NCI-H2171 treated with DMSO at 0.1 percent for 48 hours (cell line): ENCODE measurements around the gene CLPTM1.
A peak's percentile ranks its signal among the peaks of the same experiment; 100 is the strongest.
"Not testable (repeated sequence)": the region's sequence is repeated elsewhere in the genome, so short reads cannot be mapped to it uniquely, and the experiment has no call there.

Experiments
- DNase-seq: peaks from one replicate; lab custom pipeline; 2025; lab: John Stamatoyannopoulos, UW

CLPTM1 gene

DNA sequence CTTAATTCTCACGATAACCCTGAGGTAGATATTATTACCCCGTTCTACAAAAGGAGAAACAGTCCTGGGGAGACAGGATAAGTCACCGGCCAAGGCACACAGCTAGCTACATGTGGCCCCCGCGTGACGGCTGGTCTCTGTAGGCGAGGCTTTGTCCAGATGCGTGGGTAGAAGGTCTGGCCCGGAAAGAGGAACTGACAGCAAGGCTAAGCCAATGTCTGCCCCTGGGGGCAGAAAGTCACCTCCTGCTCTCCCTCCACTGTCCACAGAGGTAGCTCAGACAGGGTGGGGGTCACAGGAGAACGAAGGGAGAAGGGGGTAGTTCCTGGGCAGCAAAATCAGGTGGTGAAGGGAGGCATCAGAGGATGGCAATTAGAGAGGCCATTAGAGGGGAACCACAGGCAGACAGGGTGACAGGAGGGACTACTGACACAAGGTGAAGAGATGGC, 11.4 kb upstream of the CLPTM1 start:
- DNase-seq: no peak

DNA sequence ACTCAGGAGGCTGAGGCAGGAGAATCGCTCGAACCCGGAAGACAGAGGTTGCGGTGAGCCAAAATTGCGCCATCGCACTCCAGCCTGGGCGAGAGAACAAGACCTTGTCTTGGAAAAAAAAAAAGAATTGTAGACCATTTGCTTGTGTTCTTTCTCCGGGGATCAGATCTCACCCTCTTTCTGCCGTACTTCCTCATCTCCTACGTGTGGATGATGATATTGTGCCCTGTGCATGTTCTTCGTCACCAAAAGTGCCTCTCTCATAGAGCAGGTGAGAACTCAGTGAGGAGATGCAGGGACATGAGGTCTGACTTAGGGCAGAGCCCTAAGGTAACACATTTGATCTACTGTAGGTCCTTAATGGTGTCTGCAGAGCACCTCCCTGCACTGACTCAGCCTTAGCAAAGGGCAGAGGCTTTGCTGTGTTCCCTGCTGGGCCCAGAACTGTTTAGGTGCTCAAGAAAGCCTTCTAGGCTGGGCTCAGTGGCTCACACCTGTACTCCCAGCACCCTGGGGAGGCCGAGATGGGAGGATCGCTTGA, 8.1 kb upstream of the CLPTM1 start:
- no peak for DNase-seq

DNA sequence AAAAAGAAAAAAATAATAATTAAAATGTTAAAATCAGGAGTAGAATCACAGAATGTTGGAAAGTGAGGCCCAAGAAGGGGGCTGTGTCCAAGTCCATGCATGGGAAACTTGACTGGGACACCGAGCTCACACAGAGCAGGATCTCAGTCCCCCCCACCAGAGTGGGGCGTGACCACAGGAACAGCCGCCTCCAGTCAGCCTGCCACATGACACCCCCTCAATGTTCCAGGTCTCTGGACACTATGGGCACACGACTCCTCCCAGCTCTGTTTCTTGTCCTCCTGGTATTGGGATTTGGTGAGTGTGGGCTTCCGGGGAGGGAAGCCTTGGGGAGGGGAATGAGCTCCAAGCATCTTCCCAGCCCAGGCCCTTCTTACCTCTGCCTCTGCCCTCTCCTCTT, 6.9 kb upstream of the CLPTM1 start:
- DNase-seq: no peak

DNA sequence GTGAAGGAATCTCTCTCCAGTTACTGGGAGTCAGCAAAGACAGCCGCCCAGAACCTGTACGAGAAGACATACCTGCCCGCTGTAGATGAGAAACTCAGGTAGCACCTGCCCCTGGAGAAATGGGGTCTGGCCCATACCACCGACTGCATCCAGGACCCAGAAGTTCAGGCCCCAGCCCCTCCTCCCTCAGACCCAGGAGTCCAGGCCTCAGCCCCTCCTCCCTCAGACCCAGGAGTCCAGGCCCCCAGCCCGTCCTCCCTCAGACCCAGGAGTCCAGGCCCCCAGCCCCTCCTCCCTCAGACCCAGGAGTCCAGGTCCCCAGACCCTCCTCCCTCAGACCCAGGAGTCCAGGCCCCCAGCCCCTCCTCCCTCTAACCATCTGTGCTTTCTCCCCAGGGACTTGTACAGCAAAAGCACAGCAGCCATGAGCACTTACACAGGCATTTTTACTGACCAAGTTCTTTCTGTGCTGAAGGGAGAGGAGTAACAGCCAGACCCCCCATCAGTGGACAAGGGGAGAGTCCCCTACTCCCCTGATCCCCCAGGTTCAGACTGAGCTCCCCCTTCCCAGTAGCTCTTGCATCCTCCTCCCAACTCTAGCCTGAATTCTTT, 6.3 kb upstream of the CLPTM1 start:
- DNase-seq: peak; percentile 44

DNA sequence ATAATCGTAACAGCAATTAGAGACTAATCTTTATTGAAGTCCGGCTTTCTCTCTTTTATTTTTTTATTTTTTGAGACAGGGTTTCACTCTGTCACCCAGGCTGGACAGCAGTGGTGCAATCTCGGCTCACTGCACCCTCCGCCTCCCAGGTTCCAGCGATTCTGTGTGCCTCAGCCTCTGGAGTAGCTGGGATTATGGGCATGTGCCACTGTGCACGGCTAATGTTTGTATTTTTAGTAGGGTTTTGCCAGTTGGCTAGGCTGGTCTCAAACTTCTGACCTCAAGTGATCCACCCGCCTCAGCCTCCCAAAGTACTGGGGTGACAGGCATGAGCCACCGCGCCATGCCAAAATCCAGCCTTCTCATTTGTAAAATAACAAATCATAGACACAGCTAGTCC, 5.6 kb upstream of the CLPTM1 start:
- DNase-seq: no peak

DNA sequence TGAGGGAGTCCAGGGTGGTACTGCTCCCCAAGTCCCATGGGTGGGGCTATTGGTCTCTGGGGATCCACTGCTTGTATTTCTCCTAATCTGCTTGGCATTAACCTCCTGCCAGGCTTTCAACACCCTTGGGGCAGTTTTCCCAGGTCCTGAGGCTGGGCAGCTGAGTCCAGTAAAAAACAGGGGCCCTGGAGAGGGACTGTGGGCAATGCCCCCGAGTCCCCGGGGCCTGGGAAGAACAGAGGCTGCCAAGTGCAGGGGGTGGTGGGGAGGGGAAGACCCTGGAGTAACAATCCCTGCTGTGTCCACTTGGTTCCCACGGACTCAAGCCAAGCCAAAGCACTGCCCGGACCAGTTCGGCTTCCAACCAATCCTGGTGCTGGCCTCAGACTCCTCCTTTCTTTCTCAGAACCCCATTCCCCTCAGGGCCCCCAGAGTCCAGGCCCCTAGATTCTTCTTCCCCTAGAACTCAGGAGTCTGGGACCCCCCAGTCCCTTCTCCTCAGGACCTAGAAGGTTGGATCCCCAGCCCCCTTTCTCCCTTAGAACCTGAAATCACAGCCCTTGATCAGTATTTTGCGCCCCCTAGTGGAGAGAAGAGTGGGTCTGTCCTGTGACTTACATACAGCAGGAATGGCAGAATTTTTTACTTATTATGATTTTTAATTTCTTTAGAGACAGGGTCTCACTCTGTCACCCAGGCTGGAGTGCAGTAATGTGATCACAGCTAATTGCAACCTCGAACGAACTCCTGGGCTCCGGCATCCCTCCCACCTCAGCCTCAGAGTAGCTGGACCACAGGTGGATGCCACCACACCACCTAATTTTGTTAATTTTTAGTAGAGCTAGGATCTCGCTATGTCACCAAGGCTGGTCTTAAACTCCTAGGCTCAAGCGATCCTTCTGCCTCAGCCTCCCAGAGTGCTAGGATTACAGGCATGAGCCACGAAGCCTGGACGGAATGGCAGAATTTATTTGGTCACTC, 3.7 kb upstream of the CLPTM1 start:
- peak; percentile 73 for DNase-seq

DNA sequence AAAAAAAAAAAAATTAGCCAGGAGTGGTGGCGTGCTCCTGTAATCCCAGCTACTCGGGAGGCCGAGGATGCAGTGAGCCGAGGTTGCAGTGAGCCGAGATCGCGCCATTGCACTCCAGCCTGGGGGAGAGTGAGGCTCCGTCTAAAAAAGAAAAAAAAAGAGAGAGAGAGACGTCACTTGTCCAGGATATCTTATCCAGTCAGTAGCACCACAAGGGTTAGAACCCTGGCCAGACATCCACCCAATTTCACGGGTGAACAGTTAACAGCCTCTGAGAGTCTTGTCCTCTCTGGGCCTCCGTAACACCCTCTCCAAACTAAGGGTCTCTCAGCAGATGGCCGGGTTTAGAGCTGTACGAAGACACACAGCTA, 917 bp upstream of the CLPTM1 start:
- DNase-seq: no peak

DNA sequence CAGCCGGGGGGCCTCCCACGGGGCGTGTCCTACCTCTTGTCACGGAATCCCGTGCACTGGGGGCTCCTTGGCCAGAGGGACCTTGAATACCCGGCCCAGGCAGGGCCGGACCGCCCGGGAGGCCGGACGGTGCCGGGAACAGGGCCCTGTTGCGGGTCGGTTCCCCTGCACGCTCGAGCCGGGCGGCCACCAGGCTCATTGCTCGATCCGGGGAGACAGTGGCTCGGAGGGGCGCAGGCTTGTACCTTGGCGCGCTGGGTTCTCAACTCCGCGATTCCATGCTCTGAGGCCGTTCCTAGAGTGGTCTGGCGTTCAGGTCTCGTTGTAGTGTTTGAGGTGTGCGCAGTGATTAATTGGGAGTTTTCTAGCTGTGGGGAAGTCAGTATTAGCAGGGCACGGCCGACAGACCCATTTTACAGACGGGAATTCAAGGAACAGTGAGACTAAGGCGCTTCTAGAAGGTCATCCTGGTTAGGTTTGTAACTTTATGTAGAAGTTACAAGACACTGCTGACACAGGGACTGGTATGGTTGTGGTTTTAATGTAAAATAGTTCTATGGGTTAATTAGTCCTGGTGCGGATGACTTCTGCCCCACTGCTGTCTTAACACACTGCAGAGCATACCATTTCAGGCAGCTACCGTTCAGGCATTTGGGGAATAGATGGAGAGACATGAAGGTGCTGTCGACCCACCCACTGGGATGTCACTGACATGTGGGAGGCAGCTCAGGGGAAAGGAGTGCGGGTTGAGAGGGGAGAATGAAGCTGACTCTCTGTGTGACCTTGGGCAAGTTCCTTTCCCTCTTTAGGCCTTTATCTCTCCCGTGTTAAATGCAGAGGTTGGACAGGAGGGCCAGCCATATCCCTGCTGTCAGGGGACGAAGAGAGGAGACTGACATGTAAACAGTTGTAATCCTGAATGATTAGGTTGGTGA, 592 bp downstream of the CLPTM1 start:
- peak; percentile 10 for DNase-seq

DNA sequence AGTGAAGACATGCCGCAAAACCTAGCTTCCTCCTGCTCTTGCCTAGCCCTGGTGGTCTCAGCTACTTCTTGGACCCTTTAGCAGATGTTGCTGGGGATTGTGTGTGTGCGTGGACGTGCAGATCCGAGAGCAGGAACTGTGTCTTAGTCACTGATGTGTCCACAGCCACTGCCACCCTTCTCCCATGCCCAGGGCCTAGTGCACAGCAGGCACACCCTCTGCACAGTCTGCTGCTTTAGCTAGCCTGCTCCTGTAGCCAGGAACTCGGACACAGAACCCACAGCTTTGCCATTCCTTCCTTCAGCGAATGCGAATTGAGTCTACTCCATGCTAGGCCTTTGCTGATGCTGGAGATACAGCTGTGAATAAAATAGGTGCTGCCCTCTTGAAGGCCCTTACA, 2.3 kb downstream of the CLPTM1 start:
- no peak for DNase-seq

DNA sequence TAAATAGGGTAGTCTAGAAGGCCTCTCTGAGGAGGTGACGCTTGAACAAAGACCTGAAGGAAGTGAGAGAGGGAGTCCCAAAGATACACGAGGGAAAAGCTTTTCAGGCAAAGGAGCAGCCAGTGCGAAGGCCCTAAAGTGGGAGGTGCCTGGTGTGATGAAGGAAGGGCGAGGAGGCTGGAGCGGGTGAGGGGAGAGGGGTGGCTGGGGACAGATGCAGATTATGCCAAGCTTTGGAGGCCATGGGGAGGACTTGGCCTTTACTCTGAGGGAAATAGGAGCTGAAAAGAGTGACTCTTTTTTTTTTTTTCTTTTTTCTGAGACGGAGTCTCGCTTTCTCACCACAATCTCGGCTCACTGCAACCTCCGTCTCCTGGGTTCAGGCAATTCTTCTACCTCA, 2.9 kb downstream of the CLPTM1 start:
- no peak for DNase-seq

DNA sequence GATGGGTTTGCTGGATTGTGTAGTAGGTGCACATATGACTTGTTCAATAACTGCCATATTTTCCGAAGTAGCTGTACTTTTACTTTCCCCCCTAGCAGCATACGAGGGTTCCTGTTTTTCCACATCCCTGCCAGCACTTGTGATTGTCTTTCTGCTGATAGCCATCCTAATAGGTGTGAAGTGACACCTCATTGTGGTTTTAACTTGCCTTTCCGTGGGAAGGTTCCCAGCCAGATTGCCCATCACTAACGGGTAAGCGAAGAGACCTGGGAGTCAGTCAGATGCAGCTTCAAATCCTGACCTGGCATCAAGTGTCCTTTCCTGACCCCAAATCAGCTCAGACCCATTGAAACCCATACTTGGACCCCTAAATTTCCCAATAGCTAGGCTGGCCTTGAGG, 4.5 kb downstream of the CLPTM1 start:
- DNase-seq: no peak

DNA sequence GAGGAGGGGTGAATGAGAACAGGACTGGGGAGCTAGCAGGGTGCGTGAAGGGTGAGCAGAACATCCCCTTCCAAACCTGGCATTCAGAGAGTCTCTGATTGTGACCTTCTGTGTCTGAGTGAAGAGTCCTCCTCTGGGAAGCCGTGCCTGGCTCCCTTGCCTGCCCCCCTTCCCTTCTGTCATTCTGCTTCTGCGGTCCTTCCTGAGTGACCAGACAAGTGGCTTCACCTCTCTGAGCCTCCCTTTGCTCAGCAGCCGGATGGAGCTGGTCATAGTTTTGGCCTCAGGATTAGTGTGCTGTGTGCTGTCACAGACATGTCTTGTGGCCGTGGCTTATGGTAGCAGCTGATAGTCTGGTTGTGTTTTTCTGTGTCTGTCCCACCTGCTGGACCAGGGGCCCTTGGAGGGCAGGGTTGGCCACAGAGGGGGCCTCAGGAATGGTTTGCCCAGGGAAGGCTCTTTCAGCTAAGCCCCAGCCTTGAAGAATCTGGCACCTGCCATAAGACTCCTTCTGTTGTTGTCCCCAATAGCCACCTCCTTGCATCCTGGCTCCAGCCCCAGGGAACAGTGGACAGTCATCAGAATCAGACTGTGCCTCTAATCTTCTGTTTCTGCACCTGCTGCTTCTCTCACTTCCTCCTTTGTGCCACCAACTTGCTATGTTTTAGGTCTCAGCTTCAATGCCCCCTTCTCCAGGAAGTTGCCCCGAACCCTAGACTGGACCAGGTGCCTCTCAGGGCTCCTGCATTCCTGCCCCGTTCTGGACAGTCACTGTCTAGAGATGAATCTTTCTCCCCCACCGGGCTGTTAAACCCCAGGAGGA, 5.9 kb downstream of the CLPTM1 start:
- no peak for DNase-seq

DNA sequence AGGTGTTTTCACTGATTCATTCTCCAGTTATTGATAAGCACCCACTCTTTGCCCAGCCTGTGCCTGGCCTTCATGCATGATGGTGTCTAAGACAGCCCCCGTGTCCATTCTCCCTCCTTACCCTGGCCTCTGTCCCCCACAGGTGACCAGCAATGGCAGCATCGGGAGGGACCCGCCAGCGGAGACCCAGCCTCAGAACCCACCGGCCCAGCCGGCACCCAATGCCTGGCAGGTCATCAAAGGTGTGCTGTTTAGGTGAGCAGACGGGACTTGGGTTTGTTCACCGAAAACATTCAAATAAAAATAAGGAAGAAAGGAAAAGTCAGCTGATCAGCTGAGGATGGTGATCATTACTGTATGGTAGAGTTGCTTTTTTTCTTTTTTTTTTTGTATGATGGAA, 6.6 kb downstream of the CLPTM1 start:
- no peak for DNase-seq

DNA sequence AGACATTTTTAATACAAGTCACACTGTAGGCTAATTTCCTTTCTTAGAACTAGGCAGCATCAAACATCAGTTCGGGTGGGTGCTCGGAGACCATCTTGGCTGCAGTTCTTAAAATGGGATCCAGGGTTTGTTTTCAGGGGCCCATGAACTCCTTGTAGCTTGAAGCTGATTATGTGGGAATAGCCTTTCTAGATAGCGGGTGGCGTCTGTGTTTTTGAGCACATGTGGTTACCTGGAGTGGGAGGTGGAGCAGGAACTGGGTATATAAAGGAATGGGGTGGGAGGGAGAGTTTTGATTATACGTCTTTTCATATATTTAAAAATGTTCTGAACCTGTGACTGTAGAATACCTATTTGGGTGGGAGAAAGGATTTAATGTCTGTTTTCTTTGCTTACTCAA, 12.9 kb downstream of the CLPTM1 start:
- no peak for DNase-seq

DNA sequence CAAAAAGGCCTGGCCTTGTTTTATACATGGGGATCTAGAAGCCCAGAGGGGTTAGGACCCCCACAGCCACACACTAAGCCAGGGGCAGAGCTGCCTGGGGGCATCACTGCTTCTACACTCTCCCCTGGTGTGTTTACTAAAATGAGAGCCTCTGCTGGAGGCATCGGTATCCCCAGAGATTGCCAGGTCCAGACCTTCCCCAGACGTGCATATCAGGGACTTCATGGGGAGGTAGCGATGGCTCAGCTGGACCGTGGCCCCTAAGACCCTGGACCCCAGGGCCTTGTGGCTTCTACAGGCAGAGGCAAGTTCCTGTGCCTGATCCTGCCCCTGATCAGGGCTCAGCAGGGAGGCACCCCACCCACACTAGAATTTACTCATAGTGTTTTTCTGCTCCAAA, 13.5 kb downstream of the CLPTM1 start:
- DNase-seq: no peak

DNA sequence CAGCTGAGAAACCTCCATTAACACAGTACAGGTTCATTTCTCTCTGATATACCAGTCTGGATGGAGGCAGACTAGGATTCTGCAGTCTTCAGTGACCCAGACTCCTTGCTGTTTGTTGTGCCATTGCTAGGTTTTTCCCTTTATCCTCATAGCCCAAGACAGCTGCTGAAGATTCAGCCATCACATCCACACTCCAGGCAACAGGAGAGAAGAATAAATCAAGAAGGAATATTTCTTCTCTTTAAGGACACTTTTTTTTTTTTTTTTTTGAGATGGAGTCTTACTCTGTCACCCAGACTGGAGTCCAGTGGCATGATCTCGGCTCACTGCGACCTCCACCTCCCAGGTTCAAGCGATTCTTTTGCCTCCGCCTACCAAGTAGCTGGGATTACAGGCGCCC, 14.3 kb downstream of the CLPTM1 start:
- no peak for DNase-seq

DNA sequence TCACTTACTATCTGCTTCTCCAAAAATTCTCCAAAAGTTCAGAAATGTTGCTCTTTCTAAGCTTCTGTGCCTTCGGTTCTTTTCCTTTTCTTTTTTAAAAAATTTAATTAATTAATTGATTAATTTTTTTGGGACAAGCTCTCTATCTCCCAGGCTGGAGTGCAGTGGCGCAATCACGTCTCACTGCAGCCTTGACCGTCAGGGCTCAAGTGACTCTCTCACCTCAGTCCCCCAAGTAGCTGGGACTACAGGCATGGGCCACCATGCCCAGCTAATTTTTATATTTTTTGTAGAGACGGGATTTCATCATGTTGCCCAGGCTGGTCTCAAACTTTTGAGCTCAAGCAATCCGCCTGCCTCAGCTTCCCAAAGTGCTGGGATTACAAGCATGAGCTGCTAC, 16.3 kb downstream of the CLPTM1 start:
- not testable (repeated sequence) for DNase-seq

DNA sequence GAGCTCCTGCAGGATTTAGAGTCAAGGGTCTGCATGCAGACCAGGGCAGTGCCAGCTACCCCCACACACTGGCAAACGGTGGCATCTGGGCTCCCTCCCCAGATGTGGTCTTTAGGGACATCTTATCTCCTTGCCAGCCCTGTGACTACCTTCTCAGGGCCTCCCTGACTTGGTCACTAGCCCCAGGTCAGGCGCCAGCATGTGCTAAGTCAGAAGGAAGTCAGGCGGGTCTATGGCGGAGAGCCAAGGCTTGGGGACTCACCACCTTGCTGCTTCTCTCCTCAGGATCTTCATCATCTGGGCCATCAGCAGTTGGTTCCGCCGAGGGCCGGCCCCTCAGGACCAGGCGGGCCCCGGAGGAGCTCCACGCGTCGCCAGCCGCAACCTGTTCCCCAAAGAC, 17.6 kb downstream of the CLPTM1 start:
- DNase-seq: no peak

DNA sequence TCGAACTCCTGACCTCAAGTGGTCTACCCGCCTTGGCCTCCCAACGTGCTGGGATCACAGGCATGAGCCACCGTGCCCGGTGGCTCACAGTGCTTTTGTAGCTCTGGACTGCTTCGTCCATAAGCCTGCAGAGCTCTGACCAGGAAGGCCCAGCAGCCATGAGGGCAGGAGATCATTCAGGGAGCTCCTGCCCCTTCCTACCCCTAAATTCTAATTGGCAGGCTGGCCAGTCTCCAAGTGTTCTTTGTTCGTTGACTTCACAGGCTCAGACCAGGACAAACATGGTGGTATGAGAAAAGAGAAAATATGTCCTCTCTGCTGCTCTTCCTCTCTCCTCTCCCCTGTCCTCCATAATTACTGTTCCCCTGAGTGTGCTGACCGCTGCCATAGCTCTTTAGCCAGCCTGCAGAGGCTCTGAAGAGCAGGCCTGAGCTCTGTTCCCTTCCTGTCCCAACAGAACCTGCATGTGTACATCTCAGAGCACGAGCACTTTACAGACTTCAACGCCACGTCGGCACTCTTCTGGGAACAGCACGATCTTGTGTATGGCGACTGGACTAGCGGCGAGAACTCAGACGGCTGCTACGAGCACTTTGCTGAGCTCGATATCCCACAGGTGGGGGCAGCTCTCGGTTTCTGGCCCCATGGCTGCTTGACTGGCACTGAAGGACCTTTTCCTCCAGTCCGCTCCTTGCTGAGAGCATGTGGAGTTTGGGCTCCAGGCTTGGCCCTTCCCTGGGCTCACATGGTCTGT, 19.0 kb downstream of the CLPTM1 start:
- DNase-seq: no peak

DNA sequence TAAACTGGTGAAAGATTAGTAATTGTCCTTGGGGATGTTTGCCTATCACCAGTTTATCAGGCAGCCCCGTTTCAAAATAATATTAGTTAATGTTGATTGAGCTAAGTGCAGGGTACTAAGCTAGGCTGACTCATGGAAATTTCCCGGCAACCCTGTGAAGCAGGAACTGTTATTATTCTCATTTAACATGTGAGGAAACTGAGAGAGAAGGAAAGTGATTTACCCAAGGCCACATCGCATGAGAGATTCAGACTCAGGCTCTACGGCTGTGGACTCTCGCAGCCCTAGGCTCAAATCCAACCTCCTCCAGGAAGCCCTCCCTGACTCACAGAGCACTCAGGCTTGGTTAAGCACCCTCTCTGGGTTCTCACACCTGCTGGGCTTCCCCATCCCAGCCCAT, 19.7 kb downstream of the CLPTM1 start:
- no peak for DNase-seq

DNA sequence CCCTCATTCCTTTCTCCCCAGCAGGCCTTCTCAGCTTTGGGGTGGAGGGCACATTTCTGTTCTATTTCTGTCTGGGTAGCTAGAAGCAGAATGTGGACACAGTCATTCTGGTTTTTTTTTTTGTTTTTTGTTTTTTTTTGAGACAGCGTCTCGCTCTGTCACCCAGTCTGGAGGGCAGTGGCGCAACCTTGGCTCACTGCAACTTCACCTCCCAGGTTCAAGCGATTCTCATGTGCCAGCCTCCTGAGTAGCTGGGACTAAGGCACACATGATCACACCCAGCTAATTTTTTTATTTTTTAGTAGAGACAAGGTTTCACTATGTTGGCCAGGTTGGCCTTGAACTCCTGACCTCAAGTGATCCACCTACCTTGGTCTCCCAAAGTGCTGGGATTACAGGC, 20.3 kb downstream of the CLPTM1 start:
- no peak for DNase-seq
